GM12864 (cell line): ENCODE data around the gene PALLD.

Experiments used
- DNase-seq: peaks from one replicate; pipeline ENCODE4 v3.0.0-alpha.2; 2011; ENCODE audit warnings: low read depth
- H3K4me3 ChIP-seq: 2 replicates; pipeline ENCODE4 v1.5.1; 2011; ENCODE audit warnings: mild to moderate bottlenecking, low read depth, low read length, control low read depth
- CTCF ChIP-seq: IDR thresholded peaks from 2 replicates; pipeline ENCODE4 v1.5.1; 2011; ENCODE audit warnings: low read depth, mild to moderate bottlenecking, moderate library complexity, low read length, control low read depth, inconsistent platforms; ENCODE audit errors: missing control alignments

The PALLD gene

GRCh38 chr4:168811786-168812651 lies 315.2 kb downstream of the PALLD start:
- TF ChIP-seq CTCF: no peak
- no peak overlapping the region for H3K4me3 ChIP-seq
- DNase-seq: no peak

DNA sequence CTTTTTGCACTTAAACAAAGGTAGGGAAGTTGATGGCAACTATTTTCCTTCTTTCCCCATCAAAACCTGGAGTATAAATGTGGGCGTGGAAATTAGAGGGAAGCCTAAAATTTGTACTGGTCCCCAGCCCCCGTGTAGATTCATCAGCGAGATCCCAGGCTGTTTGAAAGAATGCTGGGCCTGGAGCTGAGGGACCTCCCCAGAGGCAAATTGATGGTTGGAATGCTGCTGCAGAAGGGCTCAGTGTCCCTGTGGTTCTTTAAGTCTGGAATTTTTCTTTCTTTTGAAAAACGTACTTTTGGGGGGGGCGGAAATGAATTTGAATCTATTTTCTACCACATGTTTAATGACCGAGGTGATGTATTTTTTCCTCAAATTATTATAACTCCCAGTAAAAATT lies 316.0 kb downstream of the PALLD start:
- no peak overlapping the region for H3K4me3 ChIP-seq
- no peak for DNase-seq
- TF ChIP-seq CTCF: no peak

DNA sequence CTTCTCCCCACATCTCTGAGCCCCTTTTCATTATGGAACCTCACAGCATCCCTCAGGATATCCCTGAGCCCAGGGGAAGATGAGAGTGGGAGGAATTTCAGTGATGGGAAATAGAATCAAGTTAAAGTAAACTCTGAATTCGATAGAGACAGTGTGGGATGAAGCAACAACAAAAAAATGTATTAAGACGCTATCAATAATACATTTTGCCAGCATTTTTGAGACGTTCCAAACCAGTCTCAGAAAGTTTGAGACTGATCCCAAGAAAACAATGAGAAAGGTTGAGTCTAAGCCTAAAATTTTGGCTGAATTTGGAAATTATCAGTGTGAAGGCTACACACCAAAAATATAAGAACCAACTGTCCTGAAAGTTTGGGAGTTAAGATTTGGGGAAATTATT lies 317.0 kb downstream of the PALLD start:
- no peak overlapping the region for H3K4me3 ChIP-seq
- TF ChIP-seq CTCF: no peak
- no peak for DNase-seq

DNA sequence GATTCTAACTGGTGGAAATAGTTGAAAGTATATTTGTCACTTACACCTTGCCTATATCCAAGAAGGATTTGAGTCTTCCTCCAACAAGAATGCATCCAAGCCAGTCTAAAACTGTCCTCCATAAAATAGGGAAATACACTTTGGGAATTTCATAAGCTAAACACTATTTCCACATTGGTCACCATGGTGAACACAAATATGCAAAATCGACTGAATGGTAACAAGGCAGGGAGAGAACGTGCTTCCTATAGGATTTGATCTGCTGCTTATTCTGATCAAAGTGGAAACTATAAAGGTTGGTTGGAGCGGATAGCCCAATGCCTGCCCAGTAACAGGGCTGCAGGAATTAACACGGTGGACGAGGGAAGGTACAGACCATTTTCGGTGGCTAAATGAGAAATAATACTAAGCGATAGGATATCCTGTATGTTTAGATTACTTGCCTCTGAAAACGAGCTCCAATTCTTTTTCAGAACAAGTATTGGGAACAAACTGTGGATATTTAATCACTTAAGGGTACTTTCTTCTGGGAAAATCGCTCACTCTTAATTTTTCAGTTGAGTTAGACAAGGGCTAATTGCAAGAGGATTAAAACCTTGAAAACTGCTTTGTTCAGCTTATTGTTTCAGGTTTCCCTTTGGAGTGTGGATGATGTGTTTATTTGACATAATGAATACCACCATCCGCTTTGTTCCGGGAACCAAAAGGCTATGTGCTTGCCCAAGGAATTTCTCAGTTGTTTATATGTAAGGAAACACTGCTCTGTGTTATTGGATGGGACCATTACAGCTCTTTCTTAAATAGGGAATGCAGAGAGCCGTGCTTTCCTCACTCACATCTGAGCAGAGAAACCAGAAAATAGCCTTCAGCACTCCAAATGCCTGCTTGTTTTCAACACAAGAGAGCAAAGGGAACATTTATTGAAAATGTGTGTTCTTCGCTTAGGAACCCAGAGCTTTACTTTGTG lies 318.8 kb downstream of the PALLD start:
- no peak for DNase-seq

DNA sequence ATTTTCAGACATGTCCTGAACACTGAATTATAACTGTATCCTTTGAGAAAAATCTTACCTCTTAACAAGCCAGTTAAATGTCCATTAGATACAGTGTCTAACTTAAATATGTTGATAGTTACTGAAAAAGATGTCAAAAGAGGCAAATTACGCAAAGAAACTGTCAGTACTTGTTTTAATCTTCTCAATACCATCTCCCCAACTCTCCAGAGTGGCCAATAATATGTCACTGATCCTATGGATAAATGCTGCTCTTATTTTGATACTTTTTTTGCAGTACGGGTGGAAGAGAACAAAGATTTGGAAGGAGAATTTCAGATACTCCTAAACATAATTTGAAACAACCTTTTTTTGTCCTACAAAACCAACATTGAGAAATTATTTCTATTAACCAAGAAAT lies 320.5 kb downstream of the PALLD start:
- no peak for DNase-seq
- H3K4me3 ChIP-seq: no peak overlapping the region
- TF ChIP-seq CTCF: no peak

More for the DNA sequence above, 318.8 kb downstream of the PALLD start:
- TF ChIP-seq CTCF: no peak
- no peak overlapping the region for H3K4me3 ChIP-seq

- no peak overlapping the region for H3K4me3 ChIP-seq
- no peak for DNase-seq
- no peak for TF ChIP-seq CTCF
Observed at GRCh38 chr4:168822481-168822880, 325.6 kb downstream of the PALLD start.
